ENCODE data around the gene VPS4B.
A peak's percentile ranks its signal among the peaks of the same experiment; 100 is the strongest.
"Not testable (repeated sequence)": the region's sequence is repeated elsewhere in the genome, so short reads cannot be mapped to it uniquely, and the experiment has no call there.

The VPS4B gene

GRCh38 chr18:63367053-63367953, 55.0 kb downstream of the VPS4B start, which contains the start of gene KDSR:
TSS of gene KDSR (minus strand) at chr18:63367206. CDS start at chr18:63367118, 88 bp downstream.
- peak; percentile 98 for DNase-seq (ENCODE audit: low read depth)
- TF ChIP-seq CTCF (conservative IDR thresholded peaks at IDR 0.05; ENCODE audit: control insufficient read depth, insufficient read depth, low read depth, low read length), result no peak

GRCh38 chr18:63366213-63367052, 55.8 kb downstream of the VPS4B start:
- H3K4me3 ChIP-seq (ENCODE audit: control insufficient read depth, low read depth, low read length), result peak overlapping the region; percentile 86
- TF ChIP-seq CTCF (conservative IDR thresholded peaks at IDR 0.05; ENCODE audit: control insufficient read depth, insufficient read depth, low read depth, low read length), result no peak
- peak; percentile 70 for DNase-seq (ENCODE audit: low read depth)

More at GRCh38 chr18:63367053-63367953, 55.0 kb downstream of the VPS4B start, which contains the start of gene KDSR:
- peak within 1 kb of the TSS; percentile 86 for H3K4me3 ChIP-seq (ENCODE audit: control insufficient read depth, low read depth, low read length)

GRCh38 chr18:63365876-63366212, 56.4 kb downstream of the VPS4B start:
- no peak for DNase-seq (ENCODE audit: low read depth)
- peak overlapping the region; percentile 86 for H3K4me3 ChIP-seq (ENCODE audit: control insufficient read depth, low read depth, low read length)
- TF ChIP-seq CTCF (conservative IDR thresholded peaks at IDR 0.05; ENCODE audit: control insufficient read depth, insufficient read depth, low read depth, low read length), result no peak

GRCh38 chr18:63363951-63364350, 58.3 kb downstream of the VPS4B start:
- no peak for TF ChIP-seq CTCF (conservative IDR thresholded peaks at IDR 0.05; ENCODE audit: control insufficient read depth, insufficient read depth, low read depth, low read length)
- no peak for DNase-seq (ENCODE audit: low read depth)
- H3K4me3 ChIP-seq (ENCODE audit: control insufficient read depth, low read depth, low read length), result no peak overlapping the region

GRCh38 chr18:63363420-63363819, 58.9 kb downstream of the VPS4B start:
- DNase-seq (ENCODE audit: low read depth); H3K4me3 ChIP-seq (ENCODE audit: control insufficient read depth, low read depth, low read length): not testable (repeated sequence)

GRCh38 chr18:63356272-63356896, 65.9 kb downstream of the VPS4B start:
- no peak for TF ChIP-seq CTCF (conservative IDR thresholded peaks at IDR 0.05; ENCODE audit: control insufficient read depth, insufficient read depth, low read depth, low read length)
- H3K4me3 ChIP-seq (ENCODE audit: control insufficient read depth, low read depth, low read length), result no peak overlapping the region
- no peak for DNase-seq (ENCODE audit: low read depth)
